Inflammatory macrophage treated with lipopolysaccharide for 4 hours (primary cell): Measurements from ENCODE around the gene TMEM232.
"Not testable (repeated sequence)": the region's sequence is repeated elsewhere in the genome, so short reads cannot be mapped to it uniquely, and the experiment has no call there.

ENCODE experiments used
- DNase-seq: peaks from one replicate; pipeline ENCODE4 v3.0.0-alpha.2; 2020

Gene TMEM232

GRCh38 chr5:110618941-110619340 lies 107.5 kb downstream of the TMEM232 start:
- no peak for DNase-seq

DNA sequence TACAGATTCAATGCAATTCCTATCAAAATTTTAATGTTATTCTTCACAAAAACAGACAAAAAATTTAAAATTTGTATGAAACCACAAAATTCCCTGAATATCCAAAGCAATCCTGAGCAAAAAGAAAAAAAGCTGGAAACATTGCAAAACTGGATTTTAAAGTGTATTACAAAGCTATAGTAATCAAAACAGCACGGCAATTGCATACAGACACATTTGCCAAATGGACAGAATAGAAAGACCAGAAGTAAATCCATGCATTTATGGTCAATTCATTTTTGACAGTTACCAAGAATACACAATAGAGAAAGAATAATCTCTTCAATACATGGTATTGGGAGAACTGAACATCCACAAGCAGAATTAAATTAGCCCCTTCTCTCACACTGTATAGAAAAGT lies 110.5 kb downstream of the TMEM232 start:
- no peak for DNase-seq

DNA sequence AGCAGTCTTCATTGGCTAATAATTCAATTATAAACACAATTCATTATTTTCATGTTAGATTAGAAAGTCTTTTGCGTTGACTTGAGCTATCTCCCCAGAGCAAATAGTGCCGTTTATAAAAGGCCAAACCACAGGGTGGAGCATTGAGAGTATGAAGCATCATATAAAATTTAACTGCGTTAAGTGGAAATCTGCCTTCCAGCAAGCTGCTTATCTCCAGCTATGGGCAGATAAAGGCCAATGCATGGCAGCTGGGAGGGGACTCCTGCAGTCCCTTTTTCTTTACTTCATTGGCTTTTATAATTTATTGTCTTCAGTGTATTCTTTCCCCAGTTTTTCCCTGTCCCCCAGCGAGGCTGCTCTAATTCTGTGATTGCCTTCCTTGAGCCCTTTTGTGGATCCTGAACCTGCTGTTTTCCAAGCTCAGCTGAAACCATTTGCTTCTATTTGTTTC lies 113.7 kb downstream of the TMEM232 start:
- DNase-seq = no peak

GRCh38 chr5:110611817-110612216 lies 114.7 kb downstream of the TMEM232 start:
- DNase-seq = no peak

DNA sequence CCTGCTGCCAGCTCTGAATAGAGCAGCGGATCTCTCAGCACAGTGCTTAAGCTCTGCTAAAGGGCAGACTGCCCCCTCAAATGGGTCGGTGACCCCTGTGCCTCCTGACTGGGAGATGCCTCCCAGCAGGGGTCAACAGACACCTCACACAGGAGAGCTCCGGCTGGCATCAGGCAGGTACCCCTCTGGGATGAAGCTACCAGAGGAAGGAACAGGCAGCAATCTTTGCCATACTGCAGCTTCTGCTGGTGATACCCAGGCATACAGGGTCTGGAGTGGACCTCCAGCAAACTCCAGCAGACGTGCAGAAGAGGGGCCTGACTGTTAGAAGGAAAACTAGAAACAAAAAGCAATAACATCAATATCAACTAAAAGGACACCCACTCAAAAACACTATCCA lies 131.6 kb downstream of the TMEM232 start:
- DNase-seq = no peak

- DNase-seq = no peak
Measured at GRCh38 chr5:110590187-110590586, 136.3 kb downstream of the TMEM232 start.

DNA sequence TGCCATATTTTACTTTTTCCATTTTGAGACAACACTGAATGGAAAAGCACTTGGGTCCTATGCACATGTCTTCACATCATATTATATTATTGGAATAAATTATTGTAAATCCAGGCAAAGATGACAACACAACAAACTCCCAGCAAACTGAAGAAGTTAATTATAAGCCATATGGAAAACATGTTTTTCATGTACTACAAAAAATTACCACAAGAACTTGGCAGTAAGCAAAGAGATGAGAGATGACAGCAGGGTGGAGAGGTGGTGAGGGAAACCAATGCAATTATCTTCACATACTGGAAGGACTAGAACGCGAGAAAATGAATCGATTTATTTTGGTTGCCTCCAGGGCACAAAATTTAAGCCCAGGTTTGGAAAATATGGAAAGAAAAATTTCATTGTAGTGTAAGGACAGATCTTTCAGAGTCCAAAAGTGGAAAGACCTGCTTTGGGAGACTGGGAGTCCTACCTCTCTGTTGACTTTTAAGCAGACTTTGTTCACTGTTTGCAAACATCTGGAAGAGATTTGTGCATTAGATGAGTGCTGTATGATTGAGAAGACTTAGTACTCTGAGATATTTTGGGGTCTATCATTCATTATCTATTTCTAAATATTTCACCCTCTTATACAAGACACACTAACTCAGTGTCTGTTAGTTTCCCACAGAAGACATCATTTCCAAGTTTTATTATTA lies 138.0 kb downstream of the TMEM232 start:
- no peak for DNase-seq

DNA sequence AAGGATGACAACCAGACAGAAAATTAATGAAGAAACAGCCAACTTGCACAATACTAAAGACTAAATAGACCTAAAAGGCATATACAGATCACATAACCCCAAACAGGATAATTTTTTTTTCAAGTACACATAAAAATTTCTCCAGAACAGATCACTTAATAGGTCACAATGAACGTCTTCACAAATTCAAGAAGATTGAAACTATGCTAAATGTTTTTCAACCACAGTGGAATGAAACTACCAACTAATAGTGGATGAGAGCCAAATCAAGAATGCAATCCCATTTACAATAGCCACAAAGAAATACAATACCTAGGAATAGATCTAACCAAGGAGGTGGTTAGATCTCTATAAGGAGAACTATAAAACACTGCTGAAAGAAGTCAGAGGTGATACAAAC lies 145.8 kb downstream of the TMEM232 start:
- no peak for DNase-seq

DNA sequence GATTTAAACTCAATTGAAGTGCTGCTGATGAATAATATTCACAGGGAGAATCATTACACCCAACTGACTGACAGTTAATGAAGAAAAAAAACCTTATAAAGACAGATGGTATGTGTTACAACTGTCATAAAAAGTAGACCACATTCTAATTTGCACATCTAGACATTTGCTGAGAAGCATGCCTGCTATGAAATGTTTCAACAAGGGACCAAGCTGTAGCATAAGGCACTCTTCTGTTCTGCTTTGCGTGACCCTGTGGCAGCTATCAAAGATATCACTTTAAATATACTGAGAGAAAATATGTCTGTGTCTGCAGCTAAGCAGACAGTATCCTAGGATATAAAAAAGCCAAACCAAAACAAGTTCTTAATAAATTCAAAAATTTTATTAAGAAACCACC lies 153.7 kb downstream of the TMEM232 start:
- DNase-seq = no peak

DNA sequence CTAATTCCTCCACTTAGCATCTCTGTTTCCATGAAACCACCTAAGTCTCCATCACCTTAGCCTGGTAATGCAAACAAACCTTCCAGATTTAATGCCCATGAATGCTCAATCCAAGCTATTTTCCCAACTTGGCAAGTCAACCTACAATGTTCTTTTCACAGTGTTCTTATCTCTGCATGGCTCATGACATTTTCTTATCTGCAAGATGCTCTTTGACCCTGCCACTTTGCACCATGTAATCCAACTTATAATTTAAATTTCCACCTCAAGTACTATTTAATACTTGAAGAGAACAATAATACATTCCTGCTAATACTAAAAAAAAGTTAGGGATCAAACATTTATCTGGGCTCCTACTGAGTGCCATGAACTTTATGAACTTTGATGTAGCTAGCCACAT lies 164.3 kb downstream of the TMEM232 start:
- DNase-seq = no peak

DNA sequence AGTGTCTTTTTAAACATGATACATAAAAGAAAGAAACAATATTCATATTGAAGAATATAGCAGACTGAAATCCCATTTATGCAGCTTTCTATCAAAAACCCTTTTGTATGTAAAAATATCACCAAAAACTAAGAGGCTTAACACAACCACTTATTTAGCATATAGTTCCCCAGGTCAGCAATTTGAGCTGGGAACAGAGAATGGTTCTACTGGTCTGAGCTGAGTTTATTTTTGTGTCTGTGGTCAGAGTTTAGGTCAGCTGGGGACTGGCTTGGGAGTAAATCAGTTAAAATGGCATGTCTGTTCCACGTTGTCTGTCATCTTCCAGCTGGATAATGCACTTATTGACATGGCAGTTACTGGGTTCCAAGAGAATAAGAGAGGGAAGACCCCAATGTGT lies 165.0 kb downstream of the TMEM232 start:
- no peak for DNase-seq

GRCh38 chr5:110549301-110549700 lies 177.2 kb downstream of the TMEM232 start:
- no peak for DNase-seq

DNA sequence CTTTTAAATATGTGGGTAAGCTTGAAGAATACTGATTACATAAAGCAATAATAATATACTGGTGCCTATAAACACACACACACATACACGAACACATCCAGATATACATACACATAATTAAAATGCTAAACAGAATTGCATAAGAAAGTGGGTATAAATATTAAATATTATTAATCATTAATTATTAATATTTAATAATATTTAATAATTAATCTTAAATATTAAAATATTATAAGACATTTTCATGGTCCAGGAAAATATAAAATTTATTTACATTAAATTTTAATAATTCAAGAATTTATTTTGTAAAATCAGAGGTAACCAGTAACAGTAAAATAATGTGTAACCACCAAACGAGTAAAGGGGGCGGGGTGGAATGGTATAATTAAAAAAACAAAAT lies 178.3 kb downstream of the TMEM232 start:
- no peak for DNase-seq

- no peak for DNase-seq
Measured at GRCh38 chr5:110547495-110547894, 179.0 kb downstream of the TMEM232 start.

DNA sequence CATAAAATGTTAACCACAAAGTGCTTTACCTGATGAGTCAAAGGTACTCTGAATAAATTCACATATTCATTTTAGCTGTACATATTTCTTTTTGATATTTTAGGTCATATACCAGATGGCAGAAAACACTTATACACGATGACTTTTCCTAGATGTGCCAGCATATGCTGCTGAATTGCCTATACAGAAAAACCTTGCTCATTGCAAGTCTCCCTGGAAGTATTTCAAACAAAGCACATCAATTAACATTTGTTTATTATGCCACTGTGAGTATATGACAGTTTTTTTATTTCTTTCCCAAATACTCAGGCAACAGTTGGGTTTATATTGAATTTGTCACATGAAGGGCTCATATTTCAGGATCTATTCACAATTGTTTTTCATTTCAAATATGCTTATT lies 180.8 kb downstream of the TMEM232 start:
- no peak for DNase-seq

DNA sequence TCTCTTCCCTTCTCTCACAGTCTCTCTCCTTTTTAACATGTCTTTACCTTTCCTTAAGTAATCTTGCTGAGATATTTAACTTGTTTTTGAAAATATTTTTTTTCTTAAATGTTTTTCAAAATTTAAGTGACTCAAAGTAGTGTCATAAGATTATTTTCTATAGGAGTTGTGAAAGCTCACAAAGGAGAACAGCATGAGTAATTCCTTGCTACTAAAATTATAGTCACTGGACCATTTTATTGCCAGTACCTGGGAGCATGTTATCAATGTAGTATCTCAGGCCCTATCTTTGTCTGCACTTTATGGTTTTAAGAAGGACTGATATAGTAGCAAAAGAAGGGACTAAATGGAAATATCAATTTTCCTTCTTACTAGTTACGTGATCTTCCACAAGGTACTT lies 181.9 kb downstream of the TMEM232 start:
- no peak for DNase-seq

DNA sequence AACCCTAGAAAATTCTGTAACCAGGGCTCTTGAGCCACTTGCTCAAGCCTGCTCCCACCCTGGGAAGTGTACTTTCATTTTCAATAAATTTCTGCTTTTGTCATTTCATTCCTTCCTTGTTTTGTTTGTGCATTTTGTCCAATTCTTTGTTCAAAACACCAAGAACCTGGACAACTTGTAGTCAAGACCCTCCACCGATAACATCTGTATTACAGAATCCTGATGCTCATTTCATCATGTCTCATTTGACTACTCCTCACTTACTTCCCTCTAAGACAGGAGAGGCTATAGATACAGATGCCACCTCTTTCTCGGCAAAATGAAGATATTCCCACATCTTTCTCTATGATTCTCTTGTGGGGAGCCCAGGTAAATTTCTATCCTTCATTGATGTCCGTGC lies 183.5 kb downstream of the TMEM232 start:
- DNase-seq = no peak

DNA sequence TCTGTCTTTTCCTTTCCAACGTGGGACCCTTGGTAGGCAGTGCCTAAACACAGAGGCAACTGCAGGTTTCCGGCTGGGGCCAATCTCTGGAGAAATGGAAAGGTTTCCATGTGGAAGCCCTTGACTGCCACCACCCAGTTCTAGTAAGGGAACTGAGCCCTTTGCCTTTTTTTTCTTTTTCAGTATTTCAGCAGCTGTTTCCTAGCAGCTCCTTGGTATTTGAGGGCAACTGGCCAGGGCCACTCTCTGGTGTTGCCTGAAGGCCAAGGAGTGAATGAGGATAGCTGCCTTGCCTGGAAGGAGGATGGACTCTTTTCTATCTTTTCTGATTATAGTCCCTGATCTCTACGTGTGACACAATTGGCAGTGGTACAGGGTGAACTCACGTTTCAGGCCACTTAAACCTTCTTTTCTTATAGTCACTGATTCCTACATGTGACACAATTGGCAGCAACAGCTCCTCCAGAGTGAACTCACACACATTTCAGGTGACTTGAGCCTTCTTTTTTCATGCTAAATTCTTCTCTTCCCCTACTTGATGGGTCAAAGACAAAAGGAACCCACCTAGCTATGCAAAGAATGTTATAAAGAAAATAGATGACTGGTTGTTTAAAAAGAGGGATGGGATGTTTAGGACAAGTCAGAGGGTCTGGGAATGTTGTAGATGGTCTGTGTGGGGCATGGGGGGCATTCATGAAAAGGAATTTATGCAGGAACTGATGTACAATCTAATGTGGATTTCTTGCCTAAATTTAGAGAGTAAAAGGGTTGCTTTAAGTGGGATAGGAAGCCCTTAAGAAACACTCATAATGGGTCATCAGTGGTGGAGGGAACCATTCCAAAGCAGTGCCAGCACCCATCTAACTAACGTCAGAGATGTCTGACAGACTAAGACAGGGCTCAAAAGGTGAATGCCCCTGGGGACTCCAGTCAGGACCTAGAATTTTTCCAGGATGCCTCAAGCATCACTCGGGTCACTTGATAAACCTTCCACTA lies 190.1 kb downstream of the TMEM232 start:
- no peak for DNase-seq

- not testable (repeated sequence) for DNase-seq
Measured at GRCh38 chr5:110535146-110535545, 191.3 kb downstream of the TMEM232 start.

DNA sequence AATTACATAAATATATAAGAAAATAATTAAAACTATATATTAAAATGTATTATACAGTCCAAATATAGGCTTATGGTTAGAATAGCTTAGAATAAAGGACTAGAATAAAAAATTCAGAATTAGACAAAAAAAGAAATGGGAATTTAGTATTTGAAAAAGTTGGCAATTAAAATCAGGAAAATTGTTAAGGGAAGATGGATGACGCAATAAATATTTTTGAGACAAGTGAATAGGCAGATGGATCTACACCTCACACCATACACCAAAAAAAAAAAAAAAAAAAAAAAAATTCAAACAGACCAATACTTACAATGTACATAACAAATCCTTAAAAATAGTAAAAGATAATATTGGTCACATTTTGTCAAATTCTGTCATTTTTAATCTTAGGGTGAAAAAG lies 200.7 kb downstream of the TMEM232 start:
- no peak for DNase-seq

DNA sequence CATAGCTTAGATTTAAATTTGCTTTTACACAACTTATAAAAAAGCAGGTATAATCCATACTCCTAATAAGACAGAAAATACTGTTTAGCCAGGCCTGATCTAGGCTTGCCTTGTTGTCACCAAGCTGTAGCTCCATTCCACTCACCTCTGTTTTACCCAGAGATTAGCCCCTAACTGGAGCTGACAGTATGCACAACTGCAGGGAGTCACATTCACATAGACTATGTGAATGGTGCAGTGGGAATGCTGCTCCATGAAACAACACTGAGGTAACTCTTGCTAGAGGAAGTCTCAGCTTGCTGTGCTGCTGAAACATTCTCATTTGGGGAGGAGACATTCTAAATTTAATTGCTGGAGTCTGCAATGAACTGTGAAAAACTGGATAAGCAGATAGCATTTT lies 209.1 kb downstream of the TMEM232 start:
- no peak for DNase-seq

GRCh38 chr5:110514030-110514429 lies 212.4 kb downstream of the TMEM232 start:
- DNase-seq = no peak

DNA sequence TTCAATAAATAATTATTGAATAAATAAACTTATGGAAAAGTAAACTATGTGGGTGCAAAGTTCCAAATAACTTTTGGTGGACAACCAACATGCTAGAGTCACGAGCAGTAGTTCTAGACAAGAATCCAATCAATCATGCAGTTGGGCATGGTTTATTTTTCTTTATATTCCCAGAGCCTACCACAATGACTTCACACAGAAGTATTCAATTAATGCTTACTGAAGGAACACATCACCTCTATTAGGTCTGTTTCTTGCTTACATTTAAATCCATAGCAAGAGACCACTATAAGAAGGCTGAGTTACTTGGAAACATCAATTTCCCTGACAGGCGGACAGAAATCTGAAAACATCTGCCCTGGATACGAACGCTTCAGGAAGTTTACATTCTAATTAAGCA lies 214.2 kb downstream of the TMEM232 start:
- no peak for DNase-seq

DNA sequence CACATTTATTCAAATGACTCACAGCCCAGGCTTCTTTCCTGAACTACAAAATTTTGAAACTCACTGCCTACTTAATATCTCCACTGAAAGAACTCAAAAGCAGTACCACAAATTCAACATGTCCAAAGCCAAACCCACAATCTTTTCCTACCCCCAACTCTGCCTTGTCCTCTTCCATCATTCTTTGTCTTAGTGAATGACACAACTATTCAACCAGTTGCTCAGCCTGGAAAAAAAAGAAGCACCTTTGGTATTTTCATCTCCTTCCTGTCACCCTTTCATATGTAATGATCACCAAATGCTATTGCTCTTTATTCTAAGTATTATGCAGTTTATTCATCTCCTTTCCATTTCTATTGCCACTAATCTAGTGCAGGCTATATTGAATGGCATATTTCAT lies 216.3 kb downstream of the TMEM232 start:
- no peak for DNase-seq
